H9 (cell line): ENCODE results near the gene TIGD3. TPM values are rescaled to one million over a fixed set of nuclear protein-coding genes. Genes with fewer than 3 reads are reported as not detected.

Experiments used
- DNase-seq: peaks from one replicate; pipeline ENCODE4 v3.0.0-alpha.2; 2017
- H2AFZ ChIP-seq: one replicate; pipeline ENCODE4 v1.6.1; 2013; ENCODE audit warnings: mild to moderate bottlenecking, low read length, control low read depth, moderate library complexity
- H2AK5ac ChIP-seq: 2 replicates; pipeline ENCODE4 v1.6.1; 2013; ENCODE audit warnings: low read length, control low read depth, mixed read lengths; ENCODE audit not compliant: insufficient read length
- H2BK120ac ChIP-seq: one replicate; pipeline ENCODE4 v1.6.1; 2013; ENCODE audit warnings: low read depth, mild to moderate bottlenecking, low read length, control low read depth, inconsistent platforms; ENCODE audit not compliant: poor library complexity, severe bottlenecking
- H2BK12ac ChIP-seq: 2 replicates; pipeline ENCODE4 v1.6.1; 2013; ENCODE audit warnings: low read length, control low read depth, mixed read lengths, low read depth; ENCODE audit not compliant: insufficient read length
- H2BK15ac ChIP-seq: 2 replicates; pipeline ENCODE4 v1.6.1; 2013; ENCODE audit warnings: low read depth, low read length, control low read depth
- H2BK20ac ChIP-seq: one replicate; pipeline ENCODE4 v1.6.1; 2013; ENCODE audit warnings: low read depth, mild to moderate bottlenecking, low read length, control low read depth, inconsistent platforms; ENCODE audit not compliant: poor library complexity, severe bottlenecking
- H2BK5ac ChIP-seq: 2 replicates; pipeline ENCODE4 v1.6.1; 2013; ENCODE audit warnings: low read length, control low read depth, mixed read lengths; ENCODE audit not compliant: insufficient read length
- H3K14ac ChIP-seq: 2 replicates; pipeline ENCODE4 v1.6.1; 2013; ENCODE audit warnings: low read length, control low read depth; ENCODE audit not compliant: insufficient read depth
- H3K18ac ChIP-seq: 2 replicates; pipeline ENCODE4 v1.6.1; 2013; ENCODE audit warnings: low read depth, mild to moderate bottlenecking, mixed read lengths, low read length, control low read depth; ENCODE audit not compliant: insufficient read length
- H3K23ac ChIP-seq: 2 replicates; pipeline ENCODE4 v1.6.1; 2013; ENCODE audit warnings: low read length, control low read depth, mixed read lengths, low read depth; ENCODE audit not compliant: insufficient read length
- H3K23me2 ChIP-seq: 2 replicates; pipeline ENCODE4 v1.6.1; 2013; ENCODE audit warnings: low read depth, mild to moderate bottlenecking, mixed read lengths, low read length, control low read depth; ENCODE audit not compliant: insufficient read length, poor library complexity, severe bottlenecking
- H3K27ac ChIP-seq: 2 replicates; pipeline ENCODE4 v1.5.1; 2013; ENCODE audit warnings: low read length, control low read depth, mixed read lengths, low read depth; ENCODE audit not compliant: insufficient read length
- H3K27me3 ChIP-seq: 2 replicates; pipeline ENCODE4 v1.6.1; 2013; ENCODE audit warnings: low read length, control low read depth, inconsistent platforms; ENCODE audit not compliant: insufficient read depth
- H3K4ac ChIP-seq: 2 replicates; pipeline ENCODE4 v1.6.1; 2013; ENCODE audit warnings: low read depth, mild to moderate bottlenecking, control low read depth, inconsistent platforms, low read length, moderate library complexity
- H3K4me1 ChIP-seq: 2 replicates; pipeline ENCODE4 v1.6.1; 2013; ENCODE audit warnings: low read length, control low read depth, inconsistent platforms; ENCODE audit not compliant: insufficient read depth
- H3K4me2 ChIP-seq: 2 replicates; pipeline ENCODE4 v1.6.1; 2013; ENCODE audit warnings: low read length, control low read depth, mixed read lengths; ENCODE audit not compliant: insufficient read length, insufficient read depth
- H3K56ac ChIP-seq: 2 replicates; pipeline ENCODE4 v1.6.1; 2013; ENCODE audit warnings: low read depth, mild to moderate bottlenecking, mixed read lengths, low read length, control low read depth; ENCODE audit not compliant: insufficient read length
- H3K79me1 ChIP-seq: 2 replicates; pipeline ENCODE4 v1.6.1; 2013; ENCODE audit warnings: low read depth, mild to moderate bottlenecking, moderate library complexity, low read length, control low read depth, inconsistent platforms; ENCODE audit not compliant: insufficient read depth, poor library complexity, severe bottlenecking
- H3K79me2 ChIP-seq: 2 replicates; pipeline ENCODE4 v1.6.1; 2013; ENCODE audit warnings: low read length, control low read depth, inconsistent platforms; ENCODE audit not compliant: insufficient read depth
- H3K9ac ChIP-seq: 2 replicates; pipeline ENCODE4 v1.6.1; 2013; ENCODE audit warnings: low read length, control low read depth, mixed read lengths; ENCODE audit not compliant: insufficient read length; ENCODE audit errors: extremely low read depth
- H3K9me3 ChIP-seq: one replicate; pipeline ENCODE4 v1.6.1; 2013; ENCODE audit warnings: low read depth, low read length, inconsistent platforms; ENCODE audit not compliant: control insufficient read depth
- H3T11ph ChIP-seq: one replicate; pipeline ENCODE4 v1.6.1; 2013; ENCODE audit warnings: mild to moderate bottlenecking, low read length, control low read depth, inconsistent platforms
- H4K20me1 ChIP-seq: one replicate; pipeline ENCODE4 v1.6.1; 2013; ENCODE audit not compliant: control insufficient read depth, insufficient read length, insufficient read depth
- H4K5ac ChIP-seq: 2 replicates; pipeline ENCODE4 v1.6.1; 2013; ENCODE audit warnings: low read depth, mild to moderate bottlenecking, mixed read lengths, low read length, control low read depth; ENCODE audit not compliant: insufficient read length
- H4K8ac ChIP-seq: replicated peaks from 2 replicates; pipeline ENCODE4 v1.6.1; 2013; ENCODE audit warnings: low read length, control low read depth, mixed read lengths, low read depth; ENCODE audit not compliant: insufficient read length
- H4K91ac ChIP-seq: 2 replicates; pipeline ENCODE4 v1.6.1; 2013; ENCODE audit warnings: low read depth, mild to moderate bottlenecking, moderate library complexity, mixed read lengths, low read length, control low read depth; ENCODE audit not compliant: insufficient read length
- H3K27ac Mint-ChIP-seq, 3 experiments: 2 replicates in 2 of 3; 3 replicates in 1 of 3; pipeline ENCODE4 v1.8.0; 2020 to 2021; ENCODE audit warnings: mixed read lengths in 3 of 3, mild to moderate bottlenecking in 1 of 3, moderate library complexity in 1 of 3
- H3K27me3 Mint-ChIP-seq: 2 replicates; pipeline ENCODE4 v1.8.0; 2021; ENCODE audit warnings: low read depth, mild to moderate bottlenecking, moderate library complexity, mixed read lengths
- H3K36me3 Mint-ChIP-seq, 3 experiments: 2 replicates in 2 of 3; 3 replicates in 1 of 3; pipeline ENCODE4 v1.8.0; 2020 to 2021; ENCODE audit warnings: low read depth in 3 of 3, mixed read lengths in 3 of 3; ENCODE audit not compliant: insufficient read depth in 1 of 3
- H3K4me1 Mint-ChIP-seq, 2 experiments: 2 replicates each; pipeline ENCODE4 v1.8.0; 2020; ENCODE audit warnings: mixed read lengths in 2 of 2
- H3K4me3 Mint-ChIP-seq, 2 experiments: 2 replicates in 1 of 2; 3 replicates in 1 of 2; pipeline ENCODE4 v1.8.0; 2020 to 2021; ENCODE audit warnings: mild to moderate bottlenecking in 2 of 2, mixed read lengths in 2 of 2, moderate library complexity in 1 of 2
- H3K9me3 Mint-ChIP-seq, 2 experiments: 2 replicates in 1 of 2; 3 replicates in 1 of 2; pipeline ENCODE4 v1.8.0; 2020; ENCODE audit warnings: mild to moderate bottlenecking in 2 of 2, mixed read lengths in 2 of 2, moderate library complexity in 1 of 2
- CTCF ChIP-seq: fragments of 200-600 bp; sonication (generic); conservative IDR thresholded peaks from 3 replicates; pipeline ENCODE4 v1.8.0; 2021; ENCODE audit warnings: antibody characterized with exemption, mild to moderate bottlenecking
- WGBS: extraction: QIAGEN DNeasy Blood & Tissue Kit; methylation state at CpG from one replicate; pipeline ENCODE4 v1.1.7; 2013; ENCODE audit warnings: missing lambda C conversion rate, low lambda C conversion rate, mixed read lengths; ENCODE audit not compliant: insufficient read length; ENCODE audit errors: extremely low coverage; 5-methylcytosine and 5-hydroxymethylcytosine counted together
- total RNA-seq: library from RNA; stranded (reverse); gene quantifications from 2 replicates; pipeline ENCODE4 v1.2.1, GENCODE V29; 2021

Gene TIGD3
- total RNA-seq, 1 experiment from 2014 or later: 0.66 TPM

GRCh38 chr11:65404210-65404609, 49.7 kb downstream of the TIGD3 start:
- Histone ChIP-seq H3K23ac (no peak overlapping the region), H3K23me2 (no peaks in the 10 kb centered on the region), H2BK5ac (no peak overlapping the region), H3K79me2 (no peaks in the 10 kb centered on the region), H4K8ac (no peak overlapping the region), H2BK120ac (no peak overlapping the region), H3K27me3 (no peaks in the 10 kb centered on the region), H2BK20ac (no peak overlapping the region), H3K79me1 (no peaks in the 10 kb centered on the region), H4K20me1 (no peaks in the 10 kb centered on the region), H3K4me1 (no peaks in the 10 kb centered on the region), H4K91ac (no peak overlapping the region), H2BK15ac (no peak overlapping the region), H3K4me2 (no peak overlapping the region), H4K5ac (no peak overlapping the region), H2BK12ac (no peak overlapping the region), H2AFZ (no peak overlapping the region), H3K4ac (no peak overlapping the region), H3K9me3 (no peaks in the 10 kb centered on the region), H3K18ac (no peak overlapping the region), H3K9ac (no peak overlapping the region), H3T11ph (no peak overlapping the region), H3K56ac (no peak overlapping the region), H3K14ac (no peak overlapping the region), H2AK5ac (no peak overlapping the region), H3K27ac (no peak overlapping the region)
- no peaks in the 10 kb centered on the region for H3K27me3 Mint-ChIP-seq
- peaks cover 0 to 13% of the 10 kb centered on the region in 2 experiments; a peak in 3 of 4 replicates for H3K4me1 Mint-ChIP-seq
- H3K36me3 Mint-ChIP-seq: peaks cover 3 to 44% (median 26%) of the 10 kb centered on the region in 3 experiments; a peak in 6 of 7 replicates
- WGBS: no CpG with 5 or more reads among the region's 13 CpGs
- no peak for DNase-seq
- no peak overlapping the region for H3K4me3 Mint-ChIP-seq
- no peak for TF ChIP-seq CTCF
- no peaks in the 10 kb centered on the region for H3K9me3 Mint-ChIP-seq
- no peak overlapping the region for H3K27ac Mint-ChIP-seq
